WTC11 (cell line): ENCODE measurements around the gene PIK3CB. TPM values are rescaled to one million over a fixed set of nuclear protein-coding genes. Genes with fewer than 3 reads are reported as not detected.

ENCODE experiments used
- ATAC-seq: fragments of 200-7000 bp; cut with Tn5 transposase; 2 replicates; pipeline ENCODE4 v1.10.0; 2021; ENCODE audit warnings: mild to moderate bottlenecking, moderate library complexity
- CTCF ChIA-PET: fragments of 300-600 bp; sonication (Branson Sonifier 250); formaldehyde crosslinking; loops from one replicate; lab custom pipeline; 2021; ENCODE audit warnings: antibody characterized with exemption; lab: Charles Lee
- POLR2A ChIA-PET: fragments of 350-600 bp; sonication (Branson Sonifier 250); formaldehyde crosslinking; loops from one replicate; lab custom pipeline; 2021; ENCODE audit warnings: antibody characterized with exemption; lab: Charles Lee
- DNase-seq: peaks from one replicate; pipeline ENCODE4 v3.0.0; 2021; ENCODE audit warnings: low spot score
- H3K27ac Mint-ChIP-seq: 2 replicates; pipeline ENCODE4 v1.8.0; 2021; ENCODE audit warnings: mixed read lengths
- H3K27me3 Mint-ChIP-seq: 2 replicates; pipeline ENCODE4 v1.8.0; 2021; ENCODE audit warnings: low read depth, mild to moderate bottlenecking, moderate library complexity, mixed read lengths
- H3K36me3 Mint-ChIP-seq: 2 replicates; pipeline ENCODE4 v1.8.0; 2021; ENCODE audit warnings: mixed read lengths
- H3K4me1 Mint-ChIP-seq: 2 replicates; pipeline ENCODE4 v1.8.0; 2022; ENCODE audit warnings: mixed read lengths
- H3K4me3 Mint-ChIP-seq: 2 replicates; pipeline ENCODE4 v1.8.0; 2021; ENCODE audit warnings: mild to moderate bottlenecking, moderate library complexity, mixed read lengths
- H3K9me3 Mint-ChIP-seq: 2 replicates; pipeline ENCODE4 v1.8.0; 2021; ENCODE audit warnings: mixed read lengths
- AFF4 ChIP-seq: sonication (generic); formaldehyde crosslinking; IDR thresholded peaks from 2 replicates; pipeline ENCODE4 v1.8.1; 2023; ENCODE audit warnings: mild to moderate bottlenecking, missing genetic modification reagents, borderline replicate concordance
- ATF3 ChIP-seq: sonication (generic); formaldehyde crosslinking; conservative IDR thresholded peaks from 2 replicates; pipeline ENCODE4 v1.8.1; 2022; ENCODE audit warnings: mild to moderate bottlenecking, missing genetic modification reagents
- CDX4 ChIP-seq: fragments of 250-450 bp; sonication (Bioruptor Pico); IDR thresholded peaks from 2 replicates; pipeline ENCODE4 v1.9.0; 2021; ENCODE audit warnings: moderate library complexity, mild to moderate bottlenecking, inconsistent platforms, borderline replicate concordance
- CREB1 ChIP-seq: sonication (generic); formaldehyde crosslinking; IDR thresholded peaks from 2 replicates; pipeline ENCODE4 v1.8.0; 2023; ENCODE audit warnings: mild to moderate bottlenecking, missing genetic modification reagents
- CREM ChIP-seq: sonication (generic); formaldehyde crosslinking; IDR thresholded peaks from 2 replicates; pipeline ENCODE4 v1.8.1; 2022; ENCODE audit warnings: mild to moderate bottlenecking, missing genetic modification reagents, moderate library complexity
- ETV6 ChIP-seq: sonication (generic); formaldehyde crosslinking; IDR thresholded peaks from 2 replicates; pipeline ENCODE4 v1.8.1; 2022; ENCODE audit warnings: mild to moderate bottlenecking, missing genetic modification reagents
- FOXJ3 ChIP-seq: sonication (generic); formaldehyde crosslinking; IDR thresholded peaks from 2 replicates; pipeline ENCODE4 v1.9.0; 2021; ENCODE audit warnings: missing genetic modification reagents, mild to moderate bottlenecking, borderline replicate concordance
- IRF2 ChIP-seq: sonication (generic); formaldehyde crosslinking; IDR thresholded peaks from 2 replicates; pipeline ENCODE4 v1.8.0; 2022; ENCODE audit warnings: low read depth, missing genetic modification reagents, borderline replicate concordance
- NR3C1 ChIP-seq: sonication (generic); formaldehyde crosslinking; conservative IDR thresholded peaks from 2 replicates; pipeline ENCODE4 v1.8.1; 2023; ENCODE audit warnings: low read depth, mild to moderate bottlenecking, missing genetic modification reagents
- RORB ChIP-seq: fragments of 250-450 bp; sonication (Bioruptor Pico); IDR thresholded peaks from 2 replicates; pipeline ENCODE4 v1.9.0; 2021; ENCODE audit warnings: mild to moderate bottlenecking
- SOX15 ChIP-seq: fragments of 250-450 bp; sonication (Bioruptor Pico); IDR thresholded peaks from 2 replicates; pipeline ENCODE4 v1.9.0; 2021; ENCODE audit warnings: mild to moderate bottlenecking
- SP1 ChIP-seq: sonication (generic); formaldehyde crosslinking; conservative IDR thresholded peaks from 2 replicates; pipeline ENCODE4 v1.8.1; 2022; ENCODE audit warnings: missing genetic modification reagents
- STAT6 ChIP-seq: sonication (generic); formaldehyde crosslinking; conservative IDR thresholded peaks from 2 replicates; pipeline ENCODE4 v1.8.1; 2023; ENCODE audit warnings: mild to moderate bottlenecking, low read depth, missing genetic modification reagents, moderate library complexity
- TCF7 ChIP-seq: sonication (generic); formaldehyde crosslinking; IDR thresholded peaks from 2 replicates; pipeline ENCODE4 v1.8.0; 2022; ENCODE audit warnings: mild to moderate bottlenecking, low read depth, missing genetic modification reagents, moderate library complexity
- TEAD4 ChIP-seq: sonication (generic); formaldehyde crosslinking; IDR thresholded peaks from 2 replicates; pipeline ENCODE4 v1.8.0; 2022; ENCODE audit warnings: mild to moderate bottlenecking, missing genetic modification reagents
- USF1 ChIP-seq: sonication (generic); formaldehyde crosslinking; IDR thresholded peaks from 2 replicates; pipeline ENCODE4 v1.8.0; 2022; ENCODE audit warnings: mild to moderate bottlenecking, missing genetic modification reagents
- ZBTB43 ChIP-seq: sonication (generic); formaldehyde crosslinking; IDR thresholded peaks from 2 replicates; pipeline ENCODE4 v1.8.1; 2023; ENCODE audit warnings: mild to moderate bottlenecking, missing genetic modification reagents
- ZNF219 ChIP-seq: sonication (generic); formaldehyde crosslinking; IDR thresholded peaks from 2 replicates; pipeline ENCODE4 v1.8.0; 2023; ENCODE audit warnings: missing genetic modification reagents, mild to moderate bottlenecking, borderline replicate concordance
- ZNF512 ChIP-seq: sonication (generic); formaldehyde crosslinking; IDR thresholded peaks from 2 replicates; pipeline ENCODE4 v1.8.1; 2022; ENCODE audit warnings: missing genetic modification reagents, borderline replicate concordance
- total RNA-seq: library from RNA; stranded (reverse); gene quantifications from 3 replicates; pipeline ENCODE4 v1.2.3, GENCODE V29; 2021

Gene PIK3CB
- total RNA-seq, 1 experiment from 2014 or later, result 36.0 TPM

GRCh38 chr3:138854204-138854603, 19.5 kb upstream of the PIK3CB start:
- Mint-ChIP-seq H3K27ac (no peak overlapping the region), H3K9me3 (no peaks in the 10 kb centered on the region), H3K4me3 (no peak overlapping the region), H3K27me3 (no peaks in the 10 kb centered on the region; the same call in 1 of the 2 replicates), H3K4me1 (peaks cover 15% of the 10 kb centered on the region), H3K36me3 (no peaks in the 10 kb centered on the region)
- ATAC-seq (no peak), DNase-seq (no peak)
- no peak for TF ChIP-seq ZNF219
- TF ChIP-seq ATF3 (CRISPR knock-in tag), result no peak
- no peak for TF ChIP-seq RORB
- no peak for TF ChIP-seq CREM (CRISPR knock-in tag)
- TF ChIP-seq ZNF512 (CRISPR knock-in tag), result no peak
- no peak for TF ChIP-seq IRF2
- TF ChIP-seq CDX4, result no peak
- no peak for TF ChIP-seq ETV6
- ChIA-PET CTCF (interaction anchor here (1.5 kb wide), 1 partner anchor 61 kb away, joined by 10 read pairs; no protein-coding TSS in a partner anchor), POLR2A (no interaction called here)

- Mint-ChIP-seq H3K27me3 (no peaks in the 10 kb centered on the region), H3K4me3 (no peak overlapping the region), H3K27ac (no peak overlapping the region), H3K9me3 (no peaks in the 10 kb centered on the region), H3K36me3 (no peaks in the 10 kb centered on the region), H3K4me1 (peaks cover 31% of the 10 kb centered on the region)
- CTCF ChIA-PET, result interaction anchor here (0.7 to 1.9 kb wide), 3 partner anchors 11 to 346 kb away, joined by 3 to 8 read pairs (median 4); no protein-coding TSS in a partner anchor
- DNase-seq (no peak), ATAC-seq (no peak)
- POLR2A ChIA-PET, result no interaction called here
- no peak for TF ChIP-seq SP1 (CRISPR knock-in tag)
- TF ChIP-seq AFF4, result no peak
- TF ChIP-seq ZBTB43 (CRISPR knock-in tag), result no peak
- TF ChIP-seq CREB1 (CRISPR knock-in tag), result no peak
- no peak for TF ChIP-seq USF1
- TF ChIP-seq FOXJ3 (CRISPR knock-in tag), result no peak
- TF ChIP-seq NR3C1 (CRISPR knock-in tag), result no peak
- no peak for TF ChIP-seq STAT6 (CRISPR knock-in tag)
- TF ChIP-seq ZNF512 (CRISPR knock-in tag), result no peak
- no peak for TF ChIP-seq TEAD4 (CRISPR knock-in tag)
- no peak for TF ChIP-seq TCF7
- TF ChIP-seq SOX15, result no peak
- no peak for TF ChIP-seq ZNF219
These were observed 15.4 kb upstream of the PIK3CB start for GRCh38 chr3:138850151-138850550.
